ENCODE data around the gene SOX6.

DNA sequence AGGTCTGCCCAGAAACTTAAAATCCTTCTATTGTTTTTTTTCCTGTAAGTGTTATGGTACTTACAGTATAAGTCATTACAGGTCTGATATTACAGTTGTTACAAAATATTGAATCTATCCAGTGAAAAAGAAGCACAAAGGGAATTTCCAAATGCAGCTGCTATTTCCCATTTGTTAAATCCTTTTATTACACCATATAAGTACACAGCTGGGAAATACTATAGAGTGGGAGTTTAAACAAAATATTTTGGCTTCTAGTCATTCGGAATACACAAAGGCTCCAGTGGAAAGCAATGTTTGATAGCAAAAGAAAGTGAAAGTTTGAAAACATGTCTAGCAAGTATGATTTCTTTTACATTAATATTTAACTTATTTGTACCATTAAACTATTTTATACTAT lies 18.0 kb downstream of the SOX6 start:
- TF ChIP-seq, protein P1, sequence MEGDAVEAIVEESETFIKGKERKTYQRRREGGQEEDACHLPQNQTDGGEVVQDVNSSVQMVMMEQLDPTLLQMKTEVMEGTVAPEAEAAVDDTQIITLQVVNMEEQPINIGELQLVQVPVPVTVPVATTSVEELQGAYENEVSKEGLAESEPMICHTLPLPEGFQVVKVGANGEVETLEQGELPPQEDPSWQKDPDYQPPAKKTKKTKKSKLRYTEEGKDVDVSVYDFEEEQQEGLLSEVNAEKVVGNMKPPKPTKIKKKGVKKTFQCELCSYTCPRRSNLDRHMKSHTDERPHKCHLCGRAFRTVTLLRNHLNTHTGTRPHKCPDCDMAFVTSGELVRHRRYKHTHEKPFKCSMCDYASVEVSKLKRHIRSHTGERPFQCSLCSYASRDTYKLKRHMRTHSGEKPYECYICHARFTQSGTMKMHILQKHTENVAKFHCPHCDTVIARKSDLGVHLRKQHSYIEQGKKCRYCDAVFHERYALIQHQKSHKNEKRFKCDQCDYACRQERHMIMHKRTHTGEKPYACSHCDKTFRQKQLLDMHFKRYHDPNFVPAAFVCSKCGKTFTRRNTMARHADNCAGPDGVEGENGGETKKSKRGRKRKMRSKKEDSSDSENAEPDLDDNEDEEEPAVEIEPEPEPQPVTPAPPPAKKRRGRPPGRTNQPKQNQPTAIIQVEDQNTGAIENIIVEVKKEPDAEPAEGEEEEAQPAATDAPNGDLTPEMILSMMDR (IDR thresholded peaks at IDR 0.05) = no peak
- TF ChIP-seq POLR2A (IDR thresholded peaks at IDR 0.05) (no peak), EP300 (IDR thresholded peaks at IDR 0.05; ENCODE audit: low read depth) (no peak), POLR2AphosphoS5 (IDR thresholded peaks at IDR 0.05) (no peak)
